Kidney (tissue), 14 donors: ENCODE results near the gene TBC1D8. TPM values are rescaled to one million over a fixed set of nuclear protein-coding genes. Genes with fewer than 3 reads are reported as not detected.

Experiments
- DNase-seq, 5 donors: peaks; one replicate each; pipeline ENCODE4 v3.0.0-alpha.2; 2013 to 2020
- FAIRE-seq: peaks from 2 replicates; lab custom pipeline; 2012; peaks lifted over from hg19 to GRCh38; lab: Jason Lieb, UNC
- H3K27ac ChIP-seq, 2 donors: one replicate each; pipeline ENCODE4 v1.7.0; 2013; ENCODE audit warnings: low read depth in 2 of 2, low read length in 2 of 2, inconsistent platforms in 1 of 2
- H3K27me3 ChIP-seq: one replicate; pipeline ENCODE4 v1.7.1; 2013; ENCODE audit warnings: low read length, inconsistent platforms; ENCODE audit not compliant: control insufficient read depth, insufficient read depth
- H3K36me3 ChIP-seq, 3 donors: one replicate each; pipeline versions ENCODE4 v1.7.0 to v1.7.1; 2013; ENCODE audit warnings: low read length in 3 of 3, control low read depth in 1 of 3, inconsistent platforms in 1 of 3; ENCODE audit not compliant: insufficient read depth in 3 of 3, control insufficient read depth in 2 of 3
- H3K4me1 ChIP-seq, 3 donors: one replicate each; pipeline versions ENCODE4 v1.7.0 to v1.7.1; 2013; ENCODE audit warnings: low read length in 3 of 3, inconsistent platforms in 1 of 3, low read depth in 1 of 3; ENCODE audit not compliant: control insufficient read depth in 2 of 3, insufficient read depth in 2 of 3
- H3K4me3 ChIP-seq, 3 donors: one replicate each; pipeline versions ENCODE4 v1.7.0 to v1.8.1; 2013; ENCODE audit warnings: low read length in 3 of 3, control low read depth in 1 of 3, inconsistent platforms in 1 of 3
- H3K9ac ChIP-seq, 3 donors: one replicate each; pipeline versions ENCODE4 v1.7.0 to v1.7.1; 2013; ENCODE audit warnings: low read length in 3 of 3, control low read depth in 1 of 3, inconsistent platforms in 1 of 3
- H3K9me3 ChIP-seq, 3 donors: one replicate each; pipeline versions ENCODE4 v1.7.0 to v1.7.1; 2013; ENCODE audit warnings: low read length in 3 of 3, control low read depth in 1 of 3, inconsistent platforms in 1 of 3; ENCODE audit not compliant: control insufficient read depth in 2 of 3, insufficient read depth in 1 of 3
- CTCF ChIP-seq: IDR thresholded peaks from 3 replicates; pipeline ENCODE4 v1.5.1; 2012; ENCODE audit warnings: mild to moderate bottlenecking, moderate library complexity, borderline replicate concordance; ENCODE audit not compliant: insufficient read depth; ENCODE audit errors: extremely low read depth
- intact Hi-C: fragments of 100-400 bp; cut with DNase I; formaldehyde crosslinking; loops from one replicate; pipeline ENCODE4 v1.11.1; 2022
- polyA plus RNA-seq: library from polyadenylated mRNA; stranded (reverse); fragments of 350-450 nt; fragmentation: Illumina TruSeq; extraction: RNeasy Lipid Tissue Mini Kit (QIAGEN cat#74804); gene quantifications from one replicate; pipeline ENCODE4 v1.2.3, GENCODE V29; 2014; ENCODE audit warnings: low read depth, low replicate concordance; ENCODE audit not compliant: insufficient read depth
- total RNA-seq: library from RNA; stranded (reverse); fragmentation: NEBNext Ultra II Directional; extraction: Animal tissue kit (Norgen Biotek cat#: 25700); gene quantifications from one replicate; pipeline ENCODE4 v1.2.1, GENCODE V29; 2021
- donor health status: control.
- donor health status: control.
- donor health status: control.
- donor health status: control.
- donor health status: control.
- donor health status: DM: yes; HTN: yes; CAD: no.
- donor health status: Normal renal cell carcinoma (clear cell type).

The TBC1D8 gene
- total and polyA plus RNA-seq, 2 donors from 2014 or later, result 7.4 to 47.9 TPM

- peak in 1 of 5 donors; percentile 34 for DNase-seq
- no peaks in the 10 kb centered on the region for H3K36me3 ChIP-seq
- no peaks in the 10 kb centered on the region for H3K9me3 ChIP-seq
- peak overlapping the region; percentile 54 to 58 (median 58) for H3K4me3 ChIP-seq
- peak overlapping the region in 2 of 3 donors; percentile 6 to 66 for H3K9ac ChIP-seq
- intact Hi-C loops, result no loop called here
- H3K27me3 ChIP-seq, result no peaks in the 10 kb centered on the region
- FAIRE-seq, result no peak
- peaks cover 3 to 16% (median 8%) of the 10 kb centered on the region in 3 donors for H3K4me1 ChIP-seq
- H3K27ac ChIP-seq, result peak overlapping the region; percentile 71 to 90
- TF ChIP-seq CTCF, result no peak
Measured at GRCh38 chr2:101151859-101152271, 683 bp upstream of the TBC1D8 start.

- Histone ChIP-seq H3K36me3 (no peaks in the 10 kb centered on the region), H3K4me3 (peak overlapping the region; percentile 47 to 66 (median 66)), H3K4me1 (peaks cover 3 to 16% (median 8%) of the 10 kb centered on the region in 3 donors), H3K9me3 (no peaks in the 10 kb centered on the region), H3K27ac (peak overlapping the region; percentile 61 to 65), H3K27me3 (no peaks in the 10 kb centered on the region), H3K9ac (peak overlapping the region; percentile 28 to 73 (median 54))
- intact Hi-C loops, result no loop called here
- no peak for TF ChIP-seq CTCF
- DNase-seq, result peak; percentile 44 to 83 (median 61)
- FAIRE-seq, result no peak
Measured at GRCh38 chr2:101150306-101151145, 656 bp downstream of the TBC1D8 start.

DNA sequence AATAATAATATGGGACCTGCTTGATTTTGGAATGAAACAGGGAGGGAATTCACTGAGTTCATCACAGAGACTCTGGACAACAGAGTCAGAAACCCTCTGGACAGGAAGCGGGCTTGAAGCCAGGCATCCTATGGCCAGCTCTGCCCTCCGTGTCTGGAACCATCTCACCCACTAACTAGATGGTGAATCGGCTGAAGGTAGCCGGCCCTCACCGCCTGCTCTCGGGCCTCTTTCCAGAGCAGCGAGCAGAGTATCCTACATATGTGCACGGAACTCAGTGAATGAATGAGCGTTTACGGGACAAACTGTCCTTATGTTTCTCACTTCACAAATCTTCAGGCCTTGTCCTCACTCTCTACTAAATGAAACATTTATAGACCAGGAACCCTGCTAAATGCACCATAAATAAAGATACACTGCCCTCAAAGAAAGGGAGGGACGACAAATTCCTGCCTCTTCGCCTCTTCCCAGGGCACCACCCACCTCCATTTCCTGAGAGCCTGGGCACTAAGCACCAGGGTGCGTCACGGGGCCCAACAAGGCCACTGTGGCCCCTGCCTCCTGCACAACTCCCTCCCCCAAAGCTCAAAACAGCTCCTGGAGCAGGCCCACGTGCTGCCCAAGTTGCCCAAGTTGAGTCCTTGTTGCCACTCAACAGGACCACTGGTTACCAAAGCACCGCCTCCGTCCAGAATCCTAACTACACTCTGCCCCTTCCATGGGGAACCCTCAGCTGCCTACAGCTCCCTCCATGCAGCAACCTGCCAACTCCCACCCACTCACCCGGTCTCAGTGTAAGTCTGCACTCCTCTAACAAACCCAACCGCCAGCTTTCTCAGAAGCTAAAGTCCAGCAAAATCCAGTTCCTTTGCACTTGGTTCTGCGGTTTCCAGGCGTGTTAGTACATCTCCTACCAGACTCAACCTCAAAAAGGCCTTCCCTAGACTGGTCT, 1.7 kb downstream of the TBC1D8 start:
- DNase-seq, result peak; percentile 46 to 76 (median 69)
- Histone ChIP-seq H3K4me1 (peaks cover 0 to 16% (median 8%) of the 10 kb centered on the region in 3 donors), H3K9me3 (no peaks in the 10 kb centered on the region), H3K27ac (peak overlapping the region; percentile 20 to 45), H3K27me3 (no peaks in the 10 kb centered on the region), H3K9ac (peak overlapping the region in 2 of 3 donors; percentile 20 to 73), H3K36me3 (no peaks in the 10 kb centered on the region), H3K4me3 (peak overlapping the region; percentile 47 to 66 (median 66))
- no peak for TF ChIP-seq CTCF
- no peak for FAIRE-seq
- intact Hi-C loops, result no loop called here
